HepG2 (cell line): ENCODE measurements around the gene NOTCH4. TPM values are rescaled to one million over a fixed set of nuclear protein-coding genes. Genes with fewer than 3 reads are reported as not detected.

Source experiments
- BHLHE40 ChIP-seq: IDR thresholded peaks from 2 replicates; pipeline ENCODE4 v1.6.1; 2011; ENCODE audit warnings: low read length, improper control_type of control experiment
- BORCS8-MEF2B ChIP-seq: sonication (generic); formaldehyde crosslinking; IDR thresholded peaks from 2 replicates; pipeline ENCODE4 v1.8.0; 2022; ENCODE audit warnings: mild to moderate bottlenecking, missing genetic modification reagents
- BRCA1 ChIP-seq: sonication (generic); formaldehyde crosslinking; IDR thresholded peaks from 2 replicates; pipeline ENCODE4 v1.4.0; 2020; ENCODE audit warnings: missing genetic modification reagents
- DZIP1 ChIP-seq: sonication (generic); formaldehyde crosslinking; IDR thresholded peaks from 2 replicates; pipeline ENCODE4 v1.5.0; 2020; ENCODE audit warnings: mild to moderate bottlenecking, missing genetic modification reagents
- FIP1L1 ChIP-seq: fragments of 200-400 bp; formaldehyde crosslinking; IDR thresholded peaks from 2 replicates; pipeline ENCODE4 v1.6.1; 2018; ENCODE audit warnings: low read depth, mild to moderate bottlenecking, low read length, moderate library complexity, borderline replicate concordance; ENCODE audit not compliant: insufficient read depth
- HMG20A ChIP-seq: IDR thresholded peaks from 2 replicates; pipeline ENCODE4 v1.6.1; 2016; ENCODE audit warnings: borderline replicate concordance
- HNRNPH1 ChIP-seq: fragments of 200-400 bp; formaldehyde crosslinking; optimal IDR thresholded peaks from 2 replicates; pipeline ENCODE3; 2017; ENCODE audit warnings: mild to moderate bottlenecking, low read depth, low read length
- HOXA9 ChIP-seq: sonication (generic); formaldehyde crosslinking; IDR thresholded peaks from 2 replicates; pipeline ENCODE4 v1.8.1; 2022; ENCODE audit warnings: missing genetic modification reagents, mild to moderate bottlenecking, moderate library complexity, borderline replicate concordance
- KLF13 ChIP-seq: sonication (generic); formaldehyde crosslinking; IDR thresholded peaks from 2 replicates; pipeline ENCODE4 v1.4.0; 2020; ENCODE audit warnings: mild to moderate bottlenecking, missing genetic modification reagents
- KMT2A ChIP-seq: sonication (generic); formaldehyde crosslinking; IDR thresholded peaks from 2 replicates; pipeline ENCODE4 v1.4.0; 2020; ENCODE audit warnings: missing genetic modification reagents
- MAZ ChIP-seq, 2 experiments: sonication (generic) in 1 of 2; formaldehyde crosslinking in 1 of 2; IDR thresholded peaks; 2 replicates each; pipeline versions ENCODE4 v1.5.0 to v1.6.1; 2012 to 2020; ENCODE audit warnings: low read depth in 2 of 2, mild to moderate bottlenecking in 2 of 2, borderline replicate concordance in 1 of 2, improper control_type of control experiment in 1 of 2, low read length in 1 of 2, missing genetic modification reagents in 1 of 2, moderate library complexity in 1 of 2
- NFE2 ChIP-seq: sonication (generic); formaldehyde crosslinking; IDR thresholded peaks from 2 replicates; pipeline ENCODE4 v1.4.0; 2020; ENCODE audit warnings: missing genetic modification reagents
- NR2F1 ChIP-seq, 2 experiments: fragments of 450-650 bp in 1 of 2; formaldehyde crosslinking in 1 of 2; IDR thresholded peaks; 2 replicates each; pipeline versions ENCODE4 v1.5.0 to v1.6.1; 2016 to 2020; ENCODE audit warnings: mild to moderate bottlenecking in 1 of 2, missing compliant biosample characterization in 1 of 2, missing genetic modification reagents in 1 of 2, moderate library complexity in 1 of 2
- RFX5 ChIP-seq: IDR thresholded peaks from 2 replicates; pipeline ENCODE4 v1.6.1; 2011; ENCODE audit warnings: low read depth, low read length, improper control_type of control experiment
- SPEN ChIP-seq: sonication (generic); formaldehyde crosslinking; IDR thresholded peaks from 2 replicates; pipeline ENCODE4 v1.5.1; 2020; ENCODE audit warnings: low read depth, mild to moderate bottlenecking, missing genetic modification reagents
- TCF7L2 ChIP-seq: IDR thresholded peaks from 2 replicates; pipeline ENCODE4 v1.6.1; 2011; ENCODE audit warnings: mild to moderate bottlenecking, low read depth, low read length, moderate library complexity
- TGIF2 ChIP-seq: IDR thresholded peaks from 2 replicates; pipeline ENCODE4 v1.6.1; 2016; ENCODE audit warnings: control low read depth, missing compliant biosample characterization
- ZIK1 ChIP-seq: sonication (generic); formaldehyde crosslinking; IDR thresholded peaks from 2 replicates; pipeline ENCODE4 v1.5.0; 2020; ENCODE audit warnings: mild to moderate bottlenecking, low read depth, missing genetic modification reagents, borderline replicate concordance
- ZNF367 ChIP-seq: sonication (generic); formaldehyde crosslinking; IDR thresholded peaks from 2 replicates; pipeline ENCODE4 v1.4.0; 2020; ENCODE audit warnings: missing genetic modification reagents, borderline replicate concordance
- ZNF441 ChIP-seq: sonication (generic); formaldehyde crosslinking; IDR thresholded peaks from 2 replicates; pipeline ENCODE4 v1.7.0; 2021; ENCODE audit warnings: missing genetic modification reagents, borderline replicate concordance
- ZNF549 ChIP-seq: sonication (generic); formaldehyde crosslinking; IDR thresholded peaks from 2 replicates; pipeline ENCODE4 v1.5.0; 2020; ENCODE audit warnings: missing genetic modification reagents
- polyA plus RNA-seq, 8 experiments: library from polyadenylated mRNA; depleted of rRNA in 3 of 8; stranded (reverse) in 7 of 8; unstranded in 1 of 8; fragments of >200 nt; fragmentation: Illumina TruSeq in 4 of 8; extraction: Trizol in 4 of 8; gene quantifications; 2 replicates each; pipeline versions ENCODE4 v1.2.1 to v1.2.3, GENCODE V29; 2011 to 2016; ENCODE audit warnings: low read depth in 4 of 8, missing spikeins in 1 of 8, mixed read lengths in 1 of 8; ENCODE audit not compliant: insufficient read depth in 1 of 8
- total RNA-seq, 5 experiments: library from RNA; depleted of rRNA; stranded (reverse); fragments of >200 nt; fragmentation: Illumina TruSeq; extraction: Trizol; gene quantifications; 2 replicates each; pipeline ENCODE4 v1.2.3, GENCODE V29; 2016; ENCODE audit warnings: low read depth in 1 of 5
- TF ChIP-seq, protein P1 (sequence below): sonication (generic); formaldehyde crosslinking; IDR thresholded peaks from 2 replicates; pipeline ENCODE4 v1.4.0; 2020; ENCODE audit warnings: missing genetic modification reagents, low read depth, mild to moderate bottlenecking, borderline replicate concordance
- TF ChIP-seq, protein P2 (sequence below): sonication (generic); formaldehyde crosslinking; IDR thresholded peaks from 2 replicates; pipeline ENCODE4 v1.4.0; 2020; ENCODE audit warnings: missing genetic modification reagents, borderline replicate concordance
- TF ChIP-seq, protein P3 (sequence below): sonication (generic); formaldehyde crosslinking; IDR thresholded peaks from 2 replicates; pipeline ENCODE4 v1.4.0; 2020; ENCODE audit warnings: mild to moderate bottlenecking, missing genetic modification reagents

Gene NOTCH4
- total and polyA plus RNA-seq, 2 of the 13 experiments (the other 11 are each of a cell fraction or from before 2014, with no cell fraction given) = 0.51 to 0.83 TPM

DNA sequence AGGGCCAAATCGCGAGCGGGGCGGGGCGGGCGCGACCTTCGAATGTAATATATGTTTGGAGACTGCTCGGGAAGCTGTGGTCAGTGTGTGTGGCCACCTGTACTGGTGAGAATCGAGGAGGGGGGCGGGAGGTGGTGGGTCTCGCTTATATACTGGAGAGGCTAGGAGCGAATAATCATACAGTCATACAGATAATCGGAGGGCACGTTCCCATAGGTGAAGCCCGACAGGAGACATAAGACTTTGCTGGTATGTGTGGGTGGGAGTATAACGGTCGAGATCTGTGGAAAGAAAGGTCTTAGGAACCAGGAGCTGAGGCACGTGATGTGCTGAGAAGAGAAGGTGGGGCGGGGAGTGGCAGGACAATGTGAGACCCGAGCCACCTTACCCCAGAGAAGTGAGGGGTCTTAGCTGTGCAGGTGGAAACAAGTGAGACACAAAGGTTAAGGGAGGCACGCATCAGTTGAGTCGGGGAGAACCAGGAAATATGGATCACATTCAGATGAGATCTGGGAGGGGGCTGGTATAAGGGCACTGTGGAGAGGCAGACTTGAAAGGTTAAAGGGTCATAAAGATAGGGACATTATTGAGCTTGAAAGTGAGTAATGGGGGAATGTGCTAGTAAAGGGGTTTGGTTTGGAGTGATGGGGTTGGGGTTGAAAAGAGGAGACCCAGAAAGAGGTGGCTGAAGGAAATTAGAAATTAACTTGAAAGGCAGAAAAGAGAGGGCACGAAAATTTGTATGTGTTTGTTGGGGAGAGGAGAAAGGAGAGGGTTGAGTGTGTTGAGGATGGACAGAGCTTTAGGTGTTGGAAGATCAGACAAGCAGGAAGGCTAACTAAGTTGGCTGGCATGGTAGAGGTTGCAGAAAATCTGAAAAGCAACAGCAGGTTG, 45.1 kb downstream of the NOTCH4 start (continued):
- TF ChIP-seq HOXA9 (CRISPR knock-in tag) = no peak
- TF ChIP-seq NR2F1 (CRISPR knock-in tag; IDR thresholded peaks at IDR 0.05) = peak in 1 of 2 experiments; percentile 41; a peak in 2 of 4 replicates
- no peak for TF ChIP-seq TCF7L2
- TF ChIP-seq ZNF549 (CRISPR knock-in tag) = no peak
- no peak for TF ChIP-seq HNRNPH1
- TF ChIP-seq HMG20A (CRISPR knock-in tag) = no peak
- TF ChIP-seq SPEN (CRISPR knock-in tag) = no peak
- no peak; the same call in 1 of the 2 replicates for TF ChIP-seq ZNF441
- no peak for TF ChIP-seq KMT2A
- TF ChIP-seq BORCS8-MEF2B (CRISPR knock-in tag) = no peak
- TF ChIP-seq, protein P1, sequence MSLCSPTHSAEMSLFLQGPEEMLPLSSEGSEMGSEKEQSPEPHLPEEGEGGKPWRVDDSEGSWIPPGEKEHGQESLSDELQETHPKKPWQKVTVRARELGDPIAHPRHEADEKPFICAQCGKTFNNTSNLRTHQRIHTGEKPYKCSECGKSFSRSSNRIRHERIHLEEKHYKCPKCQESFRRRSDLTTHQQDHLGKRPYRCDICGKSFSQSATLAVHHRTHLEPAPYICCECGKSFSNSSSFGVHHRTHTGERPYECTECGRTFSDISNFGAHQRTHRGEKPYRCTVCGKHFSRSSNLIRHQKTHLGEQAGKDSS (CRISPR knock-in tag) = 0 out of 2 replicates have a peak, but pooled peaks have one; percentile 20
- no peak for TF ChIP-seq FIP1L1
- no peak for TF ChIP-seq NFE2 (CRISPR knock-in tag)
- TF ChIP-seq, protein P2, sequence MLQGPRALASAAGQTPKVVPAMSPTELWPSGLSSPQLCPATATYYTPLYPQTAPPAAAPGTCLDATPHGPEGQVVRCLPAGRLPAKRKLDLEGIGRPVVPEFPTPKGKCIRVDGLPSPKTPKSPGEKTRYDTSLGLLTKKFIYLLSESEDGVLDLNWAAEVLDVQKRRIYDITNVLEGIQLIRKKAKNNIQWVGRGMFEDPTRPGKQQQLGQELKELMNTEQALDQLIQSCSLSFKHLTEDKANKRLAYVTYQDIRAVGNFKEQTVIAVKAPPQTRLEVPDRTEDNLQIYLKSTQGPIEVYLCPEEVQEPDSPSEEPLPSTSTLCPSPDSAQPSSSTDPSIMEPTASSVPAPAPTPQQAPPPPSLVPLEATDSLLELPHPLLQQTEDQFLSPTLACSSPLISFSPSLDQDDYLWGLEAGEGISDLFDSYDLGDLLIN (CRISPR knock-in tag) = no peak
- TF ChIP-seq DZIP1 = no peak
- TF ChIP-seq MAZ (IDR thresholded peaks at IDR 0.05; ENCODE audit: borderline replicate concordance, low read depth, low read length) = no peak
- TF ChIP-seq MAZ (CRISPR knock-in tag; IDR thresholded peaks at IDR 0.05; ENCODE audit: low read depth) = no peak
- no peak for TF ChIP-seq ZNF367 (CRISPR knock-in tag)
- no peak for TF ChIP-seq RFX5
- no peak; the same call in 1 of the 2 replicates for TF ChIP-seq TGIF2 (CRISPR knock-in tag)
- no peak for TF ChIP-seq ZIK1
- peak; percentile 61; the same call in 1 of the 2 replicates for TF ChIP-seq BHLHE40
- TF ChIP-seq, protein P3, sequence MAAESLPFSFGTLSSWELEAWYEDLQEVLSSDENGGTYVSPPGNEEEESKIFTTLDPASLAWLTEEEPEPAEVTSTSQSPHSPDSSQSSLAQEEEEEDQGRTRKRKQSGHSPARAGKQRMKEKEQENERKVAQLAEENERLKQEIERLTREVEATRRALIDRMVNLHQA (CRISPR knock-in tag) = no peak
- no peak for TF ChIP-seq BRCA1 (CRISPR knock-in tag)
- TF ChIP-seq KLF13 (CRISPR knock-in tag) = no peak
